HCT116 (cell line): ENCODE data around the gene TNFRSF8. TPM values are rescaled to one million over a fixed set of nuclear protein-coding genes. Genes with fewer than 3 reads are reported as not detected.

Experiments
- ATAC-seq: fragments of 200-7000 bp; cut with Tn5 transposase; 2 replicates; pipeline ENCODE4 v1.9.1; 2020; ENCODE audit warnings: mild to moderate bottlenecking, moderate library complexity
- BruUV-seq: library from RNA; stranded (reverse); fragments of 400-500 nt; replicated peaks from 2 replicates; lab custom pipeline; 2021; lab: Mats Ljungman, UMichigan
- CTCF ChIA-PET: fragments of 300-600 bp; sonication (Branson Sonifier 250); formaldehyde crosslinking; loops from one replicate; lab custom pipeline; 2021; ENCODE audit warnings: antibody characterized with exemption; lab: Charles Lee
- POLR2A ChIA-PET: fragments of 300-600, 350-600 bp; sonication (Branson Sonifier 250); formaldehyde crosslinking; loops from one replicate; lab custom pipeline; 2021; ENCODE audit warnings: antibody characterized with exemption; lab: Charles Lee
- RAD21 ChIA-PET, 2 experiments: fragments of 300-600 bp; sonication (Branson Sonifier 250); formaldehyde crosslinking; loops; one replicate each; lab custom pipeline; 2023; ENCODE audit warnings: low total read pairs in 2 of 2; ENCODE audit not compliant: uncharacterized antibody in 2 of 2, unreplicated experiment in 2 of 2, low non-redundant PET in 1 of 2; lab: Charles Lee
- DNase-seq: peaks from one replicate; pipeline ENCODE4 v3.0.0-alpha.2; 2010; ENCODE audit warnings: low read depth, low spot score
- H2AFZ ChIP-seq: fragments of 200-600 bp; shearing (Covaris generic), sonication (generic); 2 replicates; pipeline ENCODE4 v1.6.1; 2017; ENCODE audit warnings: low read depth, mixed run types, mixed read lengths, antibody characterized with exemption, low read length; ENCODE audit not compliant: poor library complexity, severe bottlenecking
- H3K27ac ChIP-seq: 2 replicates; pipeline ENCODE4 v1.5.1; 2012; ENCODE audit warnings: low read depth, low read length
- H3K27me3 ChIP-seq: fragments of 200-600 bp; sonication (generic); 2 replicates; pipeline ENCODE4 v1.6.1; 2016; ENCODE audit warnings: mixed run types, low read length, mixed read lengths; ENCODE audit not compliant: insufficient read depth
- H3K36me3 ChIP-seq, 2 experiments: fragments of 200-500 bp in 1 of 2; fragments of 200-600 bp in 1 of 2; sonication (Bioruptor generic) in 1 of 2; sonication (generic) in 1 of 2; 2 replicates each; pipeline versions ENCODE4 v1.5.1 to v1.6.1; 2014 to 2016; ENCODE audit warnings: low read length in 2 of 2, inconsistent platforms in 1 of 2, mixed read lengths in 1 of 2, mixed run types in 1 of 2; ENCODE audit not compliant: insufficient read depth in 2 of 2, control insufficient read depth in 1 of 2
- H3K4me1 ChIP-seq, 2 experiments: fragments of 200-600 bp in 1 of 2; sonication (generic) in 1 of 2; 2 replicates each; pipeline versions ENCODE4 v1.5.1 to v1.6.1; 2012 to 2017; ENCODE audit warnings: low read length in 2 of 2, inconsistent platforms in 1 of 2, mild to moderate bottlenecking in 1 of 2, mixed read lengths in 1 of 2, mixed run types in 1 of 2, moderate library complexity in 1 of 2; ENCODE audit not compliant: insufficient read depth in 2 of 2, control insufficient read depth in 1 of 2
- H3K4me2 ChIP-seq: fragments of 200-600 bp; sonication (generic); 2 replicates; pipeline ENCODE4 v1.6.1; 2017; ENCODE audit warnings: mixed run types, low read length, mixed read lengths
- H3K4me3 ChIP-seq, 2 experiments: fragments of 200-600 bp in 1 of 2; sonication (generic) in 1 of 2; replicated peaks in 1 of 2; 2 replicates each; pipeline ENCODE4 v1.5.1; 2011 to 2016; ENCODE audit warnings: low read length in 2 of 2, control low read depth in 1 of 2, low read depth in 1 of 2, mild to moderate bottlenecking in 1 of 2, mixed read lengths in 1 of 2, mixed run types in 1 of 2
- H3K79me2 ChIP-seq: fragments of 200-600 bp; sonication (generic); 2 replicates; pipeline ENCODE4 v1.6.1; 2017; ENCODE audit warnings: mild to moderate bottlenecking, mixed run types, low read length, moderate library complexity, mixed read lengths; ENCODE audit not compliant: insufficient read depth
- H3K9ac ChIP-seq: fragments of 200-600 bp; sonication (generic); 2 replicates; pipeline ENCODE4 v1.6.1; 2016; ENCODE audit warnings: low read length, mixed read lengths
- H3K9me2 ChIP-seq: fragments of 200-600 bp; sonication (generic), shearing (Covaris generic); 2 replicates; pipeline ENCODE4 v1.6.1; 2017; ENCODE audit warnings: mixed run types, mild to moderate bottlenecking, moderate library complexity; ENCODE audit not compliant: insufficient read depth
- H3K9me3 ChIP-seq, 2 experiments: fragments of 200-500 bp in 1 of 2; fragments of 200-600 bp in 1 of 2; sonication (Bioruptor generic) in 1 of 2; sonication (generic) in 1 of 2; 2 replicates each; pipeline ENCODE4 v1.6.1; 2014 to 2017; ENCODE audit warnings: low read length in 2 of 2, mixed read lengths in 2 of 2, inconsistent platforms in 1 of 2, low read depth in 1 of 2, mild to moderate bottlenecking in 1 of 2, mixed run types in 1 of 2, moderate library complexity in 1 of 2; ENCODE audit not compliant: control insufficient read depth in 1 of 2, insufficient read depth in 1 of 2
- H4K20me1 ChIP-seq: fragments of 200-600 bp; sonication (generic), shearing (Covaris generic); 2 replicates; pipeline ENCODE4 v1.6.1; 2017; ENCODE audit warnings: mixed run types, mild to moderate bottlenecking, moderate library complexity; ENCODE audit not compliant: insufficient read depth
- CEBPB ChIP-seq: IDR thresholded peaks from 2 replicates; pipeline ENCODE4 v1.6.1; 2012; ENCODE audit warnings: low read depth
- CTCF ChIP-seq, 3 experiments: fragments of 200-600 bp in 1 of 3; sonication (generic) in 1 of 3; IDR thresholded peaks in 2 of 3; conservative IDR thresholded peaks in 1 of 3; 2 replicates each; pipeline ENCODE4 v1.5.1; 2012 to 2017; ENCODE audit warnings: low read depth in 2 of 3, low read length in 2 of 3, antibody characterized with exemption in 1 of 3, borderline replicate concordance in 1 of 3, control low read depth in 1 of 3, mild to moderate bottlenecking in 1 of 3, mixed read lengths in 1 of 3, mixed run types in 1 of 3, moderate library complexity in 1 of 3; ENCODE audit not compliant: insufficient read depth in 1 of 3
- EGR1 ChIP-seq: IDR thresholded peaks from 2 replicates; pipeline ENCODE4 v1.6.1; 2012; ENCODE audit warnings: low read depth
- ELF1 ChIP-seq: IDR thresholded peaks from 2 replicates; pipeline ENCODE4 v1.6.1; 2012; ENCODE audit warnings: low read depth, borderline replicate concordance
- EZH2 ChIP-seq: fragments of 200-600 bp; sonication (generic); IDR thresholded peaks from 2 replicates; pipeline ENCODE4 v1.6.1; 2017; ENCODE audit warnings: antibody characterized with exemption, mixed run types
- EZH2phosphoT487 ChIP-seq: fragments of 200-600 bp; IDR thresholded peaks from 2 replicates; pipeline ENCODE4 v1.6.1; 2018; ENCODE audit warnings: antibody characterized with exemption, borderline replicate concordance
- FOSL1 ChIP-seq: IDR thresholded peaks from 2 replicates; pipeline ENCODE4 v1.6.1; 2012; ENCODE audit warnings: low read depth
- MAX ChIP-seq: IDR thresholded peaks from 2 replicates; pipeline ENCODE4 v1.6.1; 2012
- POLR2AphosphoS5 ChIP-seq: IDR thresholded peaks from 2 replicates; pipeline ENCODE4 v1.6.1; 2011; ENCODE audit warnings: mild to moderate bottlenecking, low read depth, low read length, moderate library complexity
- RAD21 ChIP-seq: IDR thresholded peaks from 2 replicates; pipeline ENCODE4 v1.6.1; 2012; ENCODE audit warnings: low read depth, mild to moderate bottlenecking
- REST ChIP-seq: IDR thresholded peaks from 2 replicates; pipeline ENCODE4 v1.6.1; 2012; ENCODE audit warnings: low read depth
- SIN3A ChIP-seq: IDR thresholded peaks from 2 replicates; pipeline ENCODE4 v1.6.1; 2012; ENCODE audit warnings: low read depth
- SP1 ChIP-seq: IDR thresholded peaks from 2 replicates; pipeline ENCODE4 v1.6.1; 2012; ENCODE audit warnings: low read depth
- SRF ChIP-seq: IDR thresholded peaks from 2 replicates; pipeline ENCODE4 v1.6.1; 2012; ENCODE audit warnings: low read depth
- TCF7L2 ChIP-seq: IDR thresholded peaks from 2 replicates; pipeline ENCODE4 v1.7.0; 2011; ENCODE audit warnings: borderline replicate concordance, inconsistent platforms; ENCODE audit not compliant: insufficient read depth, insufficient read length; ENCODE audit errors: extremely low read depth
- YY1 ChIP-seq: IDR thresholded peaks from 2 replicates; pipeline ENCODE4 v1.6.1; 2011; ENCODE audit warnings: low read length, low read depth, moderate library complexity, mild to moderate bottlenecking; ENCODE audit not compliant: insufficient replicate concordance; ENCODE audit errors: extremely low read depth
- ZBTB33 ChIP-seq: IDR thresholded peaks from 2 replicates; pipeline ENCODE4 v1.6.1; 2011; ENCODE audit warnings: mild to moderate bottlenecking, low read length, moderate library complexity; ENCODE audit not compliant: insufficient replicate concordance; ENCODE audit errors: extremely low read depth
- ZFX ChIP-seq: fragments of 450-650 bp; IDR thresholded peaks from 2 replicates; pipeline ENCODE4 v1.6.1; 2017
- ZNF274 ChIP-seq: fragments of 200-500 bp; sonication (Bioruptor generic); IDR thresholded peaks from 2 replicates; pipeline ENCODE4 v1.6.1; 2014; ENCODE audit warnings: mild to moderate bottlenecking, low read depth, low read length, inconsistent platforms
- intact Hi-C: fragments of 100-400 bp; cut with micrococcal nuclease; formaldehyde crosslinking; loops from 2 replicates; pipeline ENCODE4 v1.10.0; 2022
- total RNA-seq: library from RNA; stranded (reverse); gene quantifications from one replicate; pipeline ENCODE4 v1.2.1, GENCODE V29; 2021; ENCODE audit not compliant: unreplicated experiment

The TNFRSF8 gene
- total RNA-seq, 1 experiment from 2014 or later, result 0.17 TPM

GRCh38 chr1:12081648-12082396 lies 18.7 kb downstream of the TNFRSF8 start:
- DNase-seq (peak; percentile 37), ATAC-seq (peak; percentile 82)
- Histone ChIP-seq H3K27me3 (no peaks in the 10 kb centered on the region), H3K79me2 (no peaks in the 10 kb centered on the region), H3K4me1 (peaks cover 0 to 16% of the 10 kb centered on the region in 2 experiments; a peak in 1 of 4 replicates), H3K4me2 (peak overlapping the region; percentile 75), H3K27ac (peak overlapping the region; percentile 48), H3K9ac (peak overlapping the region; percentile 57), H3K9me3 (no peaks in the 10 kb centered on the region), H2AFZ (no peak overlapping the region), H3K9me2 (no peaks in the 10 kb centered on the region), H3K36me3 (no peaks in the 10 kb centered on the region), H4K20me1 (no peaks in the 10 kb centered on the region), H3K4me3 (peak overlapping the region; percentile 67 to 73)
- ChIA-PET POLR2A (no interaction called here), CTCF (no interaction called here), RAD21 (no interaction called here)
- TSS peak; percentile 95 for BruUV-seq
- intact Hi-C loops, result no loop called here
- no peak for TF ChIP-seq TCF7L2
- TF ChIP-seq EZH2phosphoT487, result no peak
- TF ChIP-seq ZFX, result no peak; the same call in 1 of the 2 replicates
- no peak for TF ChIP-seq ZBTB33
- TF ChIP-seq ZNF274, result no peak
- TF ChIP-seq YY1, result peak; percentile 92
- TF ChIP-seq ELF1, result peak; percentile 95; the same call in 1 of the 2 replicates
- no peak for TF ChIP-seq REST
- no peak for TF ChIP-seq RAD21
- TF ChIP-seq SIN3A, result peak; percentile 61; the same call in 1 of the 2 replicates
- TF ChIP-seq EZH2, result no peak
- TF ChIP-seq CTCF (IDR thresholded peaks at IDR 0.05 in 2 of 3, conservative IDR thresholded peaks at IDR 0.05 in 1 of 3; ENCODE audit: borderline replicate concordance in 1 of 3, insufficient read depth in 1 of 3, low read depth in 2 of 3, low read length in 2 of 3), result no peak
- no peak for TF ChIP-seq SRF
- peak; percentile 86 for TF ChIP-seq POLR2AphosphoS5
- no peak for TF ChIP-seq FOSL1
- no peak; the same call in 1 of the 2 replicates for TF ChIP-seq SP1
- TF ChIP-seq CEBPB, result peak; percentile 93
- TF ChIP-seq MAX, result peak; percentile 71
- no peak for TF ChIP-seq EGR1
